Ascending aorta (tissue), 2 donors: ENCODE measurements around the gene ADAMTS2. TPM values are rescaled to one million over a fixed set of nuclear protein-coding genes. Genes with fewer than 3 reads are reported as not detected.

Experiments used
- DNase-seq, 2 donors: peaks; one replicate each; pipeline ENCODE4 v3.0.0-alpha.2; 2019; ENCODE audit warnings: low spot score in 2 of 2
- H3K27ac ChIP-seq, 2 donors: fragments of 200-600 bp; sonication (generic); one replicate each; pipeline ENCODE4 v1.5.1; 2016 to 2017; ENCODE audit warnings: mild to moderate bottlenecking in 1 of 2
- H3K27me3 ChIP-seq: fragments of 200-600 bp; sonication (generic); one replicate; pipeline ENCODE4 v1.5.1; 2017
- H3K36me3 ChIP-seq, 2 donors: fragments of 200-600 bp; sonication (generic); one replicate each; pipeline ENCODE4 v1.5.1; 2016
- H3K4me1 ChIP-seq, 2 donors: fragments of 200-600 bp; sonication (generic); one replicate each; pipeline ENCODE4 v1.5.1; 2016 to 2017; ENCODE audit warnings: mild to moderate bottlenecking in 1 of 2
- H3K4me3 ChIP-seq, 2 donors: fragments of 200-600 bp; sonication (generic); one replicate each; pipeline ENCODE4 v1.5.1; 2016 to 2017; ENCODE audit warnings: mild to moderate bottlenecking in 1 of 2
- H3K9me3 ChIP-seq, 2 donors: fragments of 200-600 bp; sonication (generic); one replicate each; pipeline ENCODE4 v1.5.1; 2016
- intact Hi-C: fragments of 100-400 bp; cut with DNase I; formaldehyde crosslinking; loops from one replicate; pipeline ENCODE4 v1.15.1; 2023
- total RNA-seq: library from RNA; depleted of rRNA; stranded (reverse); fragments of >200 nt; gene quantifications from one replicate; pipeline ENCODE4 v1.1.0, GENCODE V29; 2016
- TF ChIP-seq, protein P1 (sequence below), 3 experiments: fragments of 200-600 bp in 2 of 3; fragments of 450-650 bp in 1 of 3; sonication (generic) in 2 of 3; IDR thresholded peaks; one replicate each; pipeline ENCODE4 v1.5.1; 2016 to 2019; ENCODE audit warnings: antibody characterized with exemption in 3 of 3, mild to moderate bottlenecking in 1 of 3, moderate library complexity in 1 of 3

ADAMTS2 gene
- total RNA-seq, 1 donor from 2014 or later: 51.0 TPM

GRCh38 chr5:179142434-179143198, 202.6 kb downstream of the ADAMTS2 start:
- Histone ChIP-seq H3K36me3 (no peaks in the 10 kb centered on the region), H3K4me3 (no peak overlapping the region), H3K27me3 (no peaks in the 10 kb centered on the region), H3K27ac (no peak overlapping the region), H3K9me3 (no peaks in the 10 kb centered on the region), H3K4me1 (no peaks in the 10 kb centered on the region)
- no peak for DNase-seq
- intact Hi-C loops: no loop called here
- TF ChIP-seq, protein P1, sequence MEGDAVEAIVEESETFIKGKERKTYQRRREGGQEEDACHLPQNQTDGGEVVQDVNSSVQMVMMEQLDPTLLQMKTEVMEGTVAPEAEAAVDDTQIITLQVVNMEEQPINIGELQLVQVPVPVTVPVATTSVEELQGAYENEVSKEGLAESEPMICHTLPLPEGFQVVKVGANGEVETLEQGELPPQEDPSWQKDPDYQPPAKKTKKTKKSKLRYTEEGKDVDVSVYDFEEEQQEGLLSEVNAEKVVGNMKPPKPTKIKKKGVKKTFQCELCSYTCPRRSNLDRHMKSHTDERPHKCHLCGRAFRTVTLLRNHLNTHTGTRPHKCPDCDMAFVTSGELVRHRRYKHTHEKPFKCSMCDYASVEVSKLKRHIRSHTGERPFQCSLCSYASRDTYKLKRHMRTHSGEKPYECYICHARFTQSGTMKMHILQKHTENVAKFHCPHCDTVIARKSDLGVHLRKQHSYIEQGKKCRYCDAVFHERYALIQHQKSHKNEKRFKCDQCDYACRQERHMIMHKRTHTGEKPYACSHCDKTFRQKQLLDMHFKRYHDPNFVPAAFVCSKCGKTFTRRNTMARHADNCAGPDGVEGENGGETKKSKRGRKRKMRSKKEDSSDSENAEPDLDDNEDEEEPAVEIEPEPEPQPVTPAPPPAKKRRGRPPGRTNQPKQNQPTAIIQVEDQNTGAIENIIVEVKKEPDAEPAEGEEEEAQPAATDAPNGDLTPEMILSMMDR (IDR thresholded peaks at IDR 0.05): no peak

GRCh38 chr5:179141867-179142266, 203.4 kb downstream of the ADAMTS2 start:
- Histone ChIP-seq H3K4me3 (no peak overlapping the region), H3K9me3 (no peaks in the 10 kb centered on the region), H3K36me3 (no peaks in the 10 kb centered on the region), H3K4me1 (no peaks in the 10 kb centered on the region), H3K27ac (no peak overlapping the region), H3K27me3 (no peaks in the 10 kb centered on the region)
- intact Hi-C loops: no loop called here
- TF ChIP-seq, protein P1 (IDR thresholded peaks at IDR 0.05): no peak
- DNase-seq: no peak

DNA sequence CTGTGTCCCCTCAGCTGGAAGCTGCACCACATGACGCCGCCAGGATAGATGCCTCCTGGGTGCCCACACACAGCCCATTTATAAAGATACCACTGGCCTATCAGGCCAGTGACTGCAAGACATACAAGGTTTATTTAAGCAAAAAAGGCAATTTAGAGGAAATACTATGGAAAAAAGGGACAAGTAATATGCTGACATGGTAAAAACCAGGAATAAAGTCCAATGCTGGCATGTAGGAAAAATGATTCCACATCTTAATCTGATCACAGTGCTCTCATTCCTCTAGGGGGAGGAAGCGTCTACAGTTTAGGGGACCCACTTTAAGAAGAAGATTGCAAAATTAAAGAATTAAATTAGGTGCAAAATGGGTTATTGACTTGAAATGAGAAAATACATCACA, 205.0 kb downstream of the ADAMTS2 start:
- no peaks in the 10 kb centered on the region for H3K4me1 ChIP-seq
- H3K27me3 ChIP-seq: no peaks in the 10 kb centered on the region
- intact Hi-C loops: no loop called here
- no peaks in the 10 kb centered on the region for H3K9me3 ChIP-seq
- no peak overlapping the region for H3K27ac ChIP-seq
- DNase-seq: no peak
- no peak overlapping the region for H3K4me3 ChIP-seq
- H3K36me3 ChIP-seq: peaks cover 4 to 6% of the 10 kb centered on the region in 2 donors
- TF ChIP-seq, protein P1 (IDR thresholded peaks at IDR 0.05): no peak

- peaks cover 4 to 6% of the 10 kb centered on the region in 2 donors for H3K36me3 ChIP-seq
- DNase-seq: no peak
- intact Hi-C loops: no loop called here
- TF ChIP-seq, protein P1 (IDR thresholded peaks at IDR 0.05): no peak
- H3K4me1 ChIP-seq: no peaks in the 10 kb centered on the region
- no peaks in the 10 kb centered on the region for H3K27me3 ChIP-seq
- H3K27ac ChIP-seq: no peak overlapping the region
- H3K9me3 ChIP-seq: no peaks in the 10 kb centered on the region
- H3K4me3 ChIP-seq: no peak overlapping the region
These were observed 205.4 kb downstream of the ADAMTS2 start for GRCh38 chr5:179139936-179140235.

DNA sequence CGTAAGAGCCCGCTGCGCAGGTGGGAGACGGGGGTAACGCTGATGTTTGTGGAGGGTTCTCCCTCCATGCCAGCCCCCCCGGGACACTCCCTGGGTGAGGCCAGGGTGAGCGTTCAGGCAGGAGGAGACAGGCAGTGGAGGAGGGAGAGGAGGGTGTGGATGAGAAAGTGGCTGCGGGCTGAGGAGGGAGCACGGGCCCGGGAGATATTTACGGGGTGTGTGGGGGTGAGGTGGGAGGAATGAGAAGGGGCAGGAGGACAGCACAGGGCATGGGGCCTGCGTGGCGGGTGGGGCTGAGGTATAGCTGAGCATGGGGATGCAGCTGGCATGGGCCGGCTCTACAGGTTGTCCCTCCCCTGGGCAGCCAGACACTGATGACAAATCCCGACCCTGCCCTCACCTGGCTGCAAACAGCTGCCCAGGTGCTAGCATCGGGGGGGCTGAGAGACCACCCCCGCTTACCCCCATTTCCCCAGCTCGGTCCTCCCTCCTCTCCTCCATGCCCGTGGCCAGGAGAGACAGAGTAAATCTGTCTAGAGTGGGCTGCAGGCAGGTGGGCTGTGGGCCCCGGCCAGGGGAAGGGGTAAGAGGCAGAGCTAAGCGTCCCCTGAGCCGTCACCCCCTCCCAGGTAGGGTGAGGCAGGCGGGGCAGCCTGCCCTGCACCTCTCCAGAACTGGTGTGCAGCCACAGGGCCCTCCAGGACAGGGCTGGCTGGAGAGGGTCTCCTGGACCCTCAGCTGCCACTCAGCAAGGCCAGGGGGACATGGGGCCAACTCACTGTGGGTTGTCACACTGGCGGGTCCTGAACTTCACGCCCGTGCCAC, 205.9 kb downstream of the ADAMTS2 start:
- H3K27me3 ChIP-seq: no peaks in the 10 kb centered on the region
- H3K4me1 ChIP-seq: no peaks in the 10 kb centered on the region
- H3K27ac ChIP-seq: no peak overlapping the region
- TF ChIP-seq, protein P1 (IDR thresholded peaks at IDR 0.05): no peak
- DNase-seq: no peak
- H3K4me3 ChIP-seq: no peak overlapping the region
- intact Hi-C loops: no loop called here
- H3K36me3 ChIP-seq: peaks cover 4 to 6% of the 10 kb centered on the region in 2 donors
- H3K9me3 ChIP-seq: no peaks in the 10 kb centered on the region
